Measurements from ENCODE around the gene PSEN2.

Gene PSEN2

GRCh38 chr1:226865590-226865989, 4.8 kb upstream of the PSEN2 start:
- DNase-seq (ENCODE audit: low read depth): no peak
- no peak for TF ChIP-seq CTCF (IDR thresholded peaks at IDR 0.05; ENCODE audit: insufficient read depth, low read depth, low read length, missing control alignments)
- H3K4me3 ChIP-seq (ENCODE audit: low read depth, low read length): no peak overlapping the region

- no peak for DNase-seq (ENCODE audit: low read depth)
- TF ChIP-seq CTCF (IDR thresholded peaks at IDR 0.05; ENCODE audit: insufficient read depth, low read depth, low read length, missing control alignments): no peak
- H3K4me3 ChIP-seq (ENCODE audit: low read depth, low read length): no peak overlapping the region
Measured at GRCh38 chr1:226867461-226868054, 2.9 kb upstream of the PSEN2 start.

GRCh38 chr1:226868726-226869125, 1.7 kb upstream of the PSEN2 start:
- no peak for TF ChIP-seq CTCF (IDR thresholded peaks at IDR 0.05; ENCODE audit: insufficient read depth, low read depth, low read length, missing control alignments)
- no peak overlapping the region for H3K4me3 ChIP-seq (ENCODE audit: low read depth, low read length)
- no peak for DNase-seq (ENCODE audit: low read depth)

GRCh38 chr1:226870026-226870400, 403 bp upstream of the PSEN2 start:
- no peak for TF ChIP-seq CTCF (IDR thresholded peaks at IDR 0.05; ENCODE audit: insufficient read depth, low read depth, low read length, missing control alignments)
- no peak for DNase-seq (ENCODE audit: low read depth)
- H3K4me3 ChIP-seq (ENCODE audit: low read depth, low read length): peak overlapping the region; percentile 62

- no peak for TF ChIP-seq CTCF (IDR thresholded peaks at IDR 0.05; ENCODE audit: insufficient read depth, low read depth, low read length, missing control alignments)
- DNase-seq (ENCODE audit: low read depth): no peak
- no peak overlapping the region for H3K4me3 ChIP-seq (ENCODE audit: low read depth, low read length)
Measured at GRCh38 chr1:226871636-226872327, 1.4 kb downstream of the PSEN2 start.

GRCh38 chr1:226872437-226872836, 2.0 kb downstream of the PSEN2 start:
- TF ChIP-seq CTCF (IDR thresholded peaks at IDR 0.05; ENCODE audit: insufficient read depth, low read depth, low read length, missing control alignments): no peak
- DNase-seq (ENCODE audit: low read depth): no peak
- no peak overlapping the region for H3K4me3 ChIP-seq (ENCODE audit: low read depth, low read length)

Data from GM12865 (cell line).